GM12891 (cell line): Measurements from ENCODE around the gene BAHCC1.

ENCODE experiments used
- POLR2A ChIP-seq: IDR thresholded peaks from 2 replicates; pipeline ENCODE4 v1.6.1; 2011; ENCODE audit warnings: low read depth, low read length, control low read depth
- POLR2AphosphoS5 ChIP-seq: IDR thresholded peaks from 2 replicates; pipeline ENCODE4 v1.6.1; 2011; ENCODE audit warnings: low read depth, low read length, control low read depth
- POU2F2 ChIP-seq: IDR thresholded peaks from 2 replicates; pipeline ENCODE4 v1.6.1; 2011; ENCODE audit warnings: low read depth, mild to moderate bottlenecking, control low read depth, low read length, moderate library complexity
- TAF1 ChIP-seq: IDR thresholded peaks from 2 replicates; pipeline ENCODE4 v1.6.1; 2011; ENCODE audit warnings: low read depth, low read length, control low read depth

DNA sequence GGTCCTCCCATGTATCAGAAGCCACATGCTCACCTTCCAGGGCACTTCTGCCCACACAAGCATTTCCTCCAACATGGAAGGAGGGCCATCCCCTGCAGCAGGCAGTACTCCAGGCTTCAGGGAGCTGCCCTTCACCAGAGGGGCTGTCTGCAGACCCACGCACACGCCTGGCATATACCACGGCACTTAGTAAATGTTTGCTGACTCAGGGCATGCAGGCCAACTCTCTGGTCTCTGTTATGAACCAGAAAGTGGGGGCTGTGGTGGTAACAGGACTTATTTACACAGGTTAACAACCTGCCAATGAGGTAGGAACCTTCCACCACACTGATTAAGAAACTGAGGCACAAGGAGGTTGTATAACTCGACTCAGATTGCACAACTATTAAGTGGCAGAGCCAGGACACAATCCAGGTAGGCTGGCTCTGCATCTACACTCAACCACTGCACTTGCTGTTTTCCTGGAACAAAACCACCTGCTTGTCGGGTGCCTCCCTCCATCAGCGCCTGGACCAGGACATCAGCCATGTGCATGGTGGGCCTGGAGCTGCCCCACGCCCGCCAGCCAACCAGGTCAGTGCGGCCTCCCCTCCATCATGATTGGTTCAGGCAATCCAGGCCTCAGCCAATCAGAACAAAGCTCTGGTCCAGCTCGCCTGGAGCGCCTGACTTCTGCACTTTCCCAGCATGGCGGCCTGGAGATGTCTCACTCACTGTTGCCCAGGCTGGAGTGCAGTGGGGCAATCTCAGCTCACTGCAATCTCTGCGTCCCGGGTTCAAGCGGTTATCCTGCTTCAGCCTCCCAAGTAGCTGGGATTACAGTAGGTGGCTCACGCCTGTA, 98.2 kb downstream of the BAHCC1 start:
- TF ChIP-seq POLR2A (no peak), POLR2AphosphoS5 (no peak), TAF1 (no peak), POU2F2 (no peak)
